ENCODE measurements around the gene CDK5RAP2. TPM values are rescaled to one million over a fixed set of nuclear protein-coding genes. Genes with fewer than 3 reads are reported as not detected.

CDK5RAP2 gene
- total RNA-seq, 4 donors from 2014 or later = 41.6 to 77.2 (median 43.2) TPM

- peaks cover 0 to 6% of the 10 kb centered on the region in 2 donors for H3K36me3 ChIP-seq
- H3K4me1 ChIP-seq = peaks cover 6 to 24% (median 10%) of the 10 kb centered on the region in 3 donors
- peak overlapping the region; percentile 12 to 84 (median 82) for H3K27ac ChIP-seq
- peak overlapping the region; percentile 54 to 90 for H3K4me3 ChIP-seq
- TF ChIP-seq POLR2AphosphoS5 (IDR thresholded peaks at IDR 0.05) (no peak), CTCF (IDR thresholded peaks at IDR 0.05) (no peak), EP300 (IDR thresholded peaks at IDR 0.05) (no peak), POLR2A (IDR thresholded peaks at IDR 0.05) (no peak)
- no peaks in the 10 kb centered on the region for H3K9me3 ChIP-seq
- H3K27me3 ChIP-seq = no peaks in the 10 kb centered on the region
- peak; percentile 58 for ATAC-seq
- 25 to 31% methylated on average over 6 to 7 of the region's 31 CpGs for WGBS, 2 donors (ENCODE audit: low coverage in 1 of 2)
These were observed 572 bp downstream of the CDK5RAP2 start for GRCh38 chr9:120579139-120580050.

GRCh38 chr9:120574473-120574872, 5.5 kb downstream of the CDK5RAP2 start:
- Histone ChIP-seq H3K36me3 (peaks cover 0 to 29% of the 10 kb centered on the region in 2 donors), H3K27me3 (no peaks in the 10 kb centered on the region), H3K4me3 (no peak overlapping the region), H3K27ac (no peak overlapping the region), H3K4me1 (peaks cover 6 to 51% (median 10%) of the 10 kb centered on the region in 3 donors), H3K9me3 (no peaks in the 10 kb centered on the region)
- TF ChIP-seq POLR2A (IDR thresholded peaks at IDR 0.05) = no peak
- no peak for TF ChIP-seq POLR2AphosphoS5 (IDR thresholded peaks at IDR 0.05)
- TF ChIP-seq CTCF (IDR thresholded peaks at IDR 0.05) = no peak
- no peak for TF ChIP-seq EP300 (IDR thresholded peaks at IDR 0.05)
- ATAC-seq = no peak
- 64 to 76% methylated on average over 2 of the region's 2 CpGs for WGBS, 2 donors (ENCODE audit: low coverage in 1 of 2)

GRCh38 chr9:120572472-120572871, 7.5 kb downstream of the CDK5RAP2 start:
- H3K27ac ChIP-seq = peak overlapping the region in 1 of 4 donors; percentile 61
- ATAC-seq = no peak
- H3K27me3 ChIP-seq = no peaks in the 10 kb centered on the region
- WGBS, 2 donors (ENCODE audit: low coverage in 1 of 2) = 83 to 90% methylated on average over 1 of the region's 1 CpG
- TF ChIP-seq POLR2A (IDR thresholded peaks at IDR 0.05) (no peak), EP300 (IDR thresholded peaks at IDR 0.05) (no peak), POLR2AphosphoS5 (IDR thresholded peaks at IDR 0.05) (no peak), CTCF (IDR thresholded peaks at IDR 0.05) (no peak)
- H3K4me1 ChIP-seq = peaks cover 0 to 34% (median 0%) of the 10 kb centered on the region in 3 donors
- H3K36me3 ChIP-seq = peaks cover 3 to 49% of the 10 kb centered on the region in 2 donors
- H3K4me3 ChIP-seq = no peak overlapping the region
- H3K9me3 ChIP-seq = no peaks in the 10 kb centered on the region

GRCh38 chr9:120571443-120572257, 8.3 kb downstream of the CDK5RAP2 start:
- H3K36me3 ChIP-seq = peaks cover 3 to 56% of the 10 kb centered on the region in 2 donors
- 62 to 68% methylated on average over 4 to 7 of the region's 11 CpGs for WGBS, 2 donors (ENCODE audit: low coverage in 1 of 2)
- peak overlapping the region; percentile 20 to 61 (median 37) for H3K27ac ChIP-seq

GRCh38 chr9:120570296-120570695, 9.7 kb downstream of the CDK5RAP2 start:
- H3K9me3 ChIP-seq = no peaks in the 10 kb centered on the region
- H3K27ac ChIP-seq = peak overlapping the region in 2 of 4 donors; percentile 43 to 61
- H3K4me3 ChIP-seq = no peak overlapping the region
- WGBS, 2 donors (ENCODE audit: low coverage in 1 of 2) = 97% methylated on average over 5 of the region's 5 CpGs
- H3K4me1 ChIP-seq = peaks cover 0 to 34% (median 0%) of the 10 kb centered on the region in 3 donors
- H3K27me3 ChIP-seq = no peaks in the 10 kb centered on the region
- TF ChIP-seq POLR2A (IDR thresholded peaks at IDR 0.05) = no peak
- TF ChIP-seq POLR2AphosphoS5 (IDR thresholded peaks at IDR 0.05) = no peak
- no peak for TF ChIP-seq CTCF (IDR thresholded peaks at IDR 0.05)
- TF ChIP-seq EP300 (IDR thresholded peaks at IDR 0.05) = no peak
- no peak for ATAC-seq
- peaks cover 3 to 65% of the 10 kb centered on the region in 2 donors for H3K36me3 ChIP-seq

More at GRCh38 chr9:120571443-120572257, 8.3 kb downstream of the CDK5RAP2 start:
- Histone ChIP-seq H3K4me1 (peaks cover 0 to 34% (median 0%) of the 10 kb centered on the region in 3 donors), H3K27me3 (no peaks in the 10 kb centered on the region), H3K4me3 (no peak overlapping the region), H3K9me3 (no peaks in the 10 kb centered on the region)
- TF ChIP-seq POLR2AphosphoS5 (IDR thresholded peaks at IDR 0.05) (peak; percentile 92), POLR2A (IDR thresholded peaks at IDR 0.05) (no peak)
- ATAC-seq = peak; percentile 76
